ENCODE results near the gene OCA2.

- TF ChIP-seq POLR2A (IDR thresholded peaks at IDR 0.05) = no peak
- no peak for TF ChIP-seq CTCF (IDR thresholded peaks at IDR 0.05)
- TF ChIP-seq POLR2AphosphoS5 (IDR thresholded peaks at IDR 0.05) = no peak
- TF ChIP-seq EP300 (IDR thresholded peaks at IDR 0.05) = no peak
Measured at GRCh38 chr15:27933562-27933961, 165.6 kb downstream of the OCA2 start.
